ENCODE results near the gene KCNT2. TPM values are rescaled to one million over a fixed set of nuclear protein-coding genes. Genes with fewer than 3 reads are reported as not detected.

The KCNT2 gene
- total and polyA plus RNA-seq, 2 donors (not counting 3 experiments of a cell fraction or from before 2014, with no cell fraction given), result 0.46 to 1.6 TPM

DNA sequence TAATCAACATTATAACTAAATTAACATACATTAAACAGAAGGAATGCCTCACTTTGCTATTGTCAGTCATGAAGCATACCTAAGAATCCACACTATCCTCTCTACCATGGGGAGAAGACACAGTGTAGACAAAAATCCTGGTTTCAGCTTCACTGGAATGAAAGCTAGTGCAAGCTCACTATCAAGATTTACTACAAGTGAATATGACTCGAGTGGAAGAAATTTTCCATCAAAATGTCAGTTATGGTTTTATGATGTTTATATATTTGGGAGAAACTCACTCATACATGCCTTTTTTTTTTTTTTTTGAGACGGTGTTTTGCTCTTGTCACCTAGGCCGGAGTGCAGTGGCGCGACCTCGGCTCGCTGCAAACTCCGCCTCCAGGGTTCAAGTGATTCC lies 424.3 kb downstream of the KCNT2 start:
- no peaks in the 10 kb centered on the region for H3K9me3 ChIP-seq (replicated peaks; ENCODE audit: control insufficient read depth, insufficient read depth, low read length)
- H3K27ac ChIP-seq (ENCODE audit: insufficient read depth, low read depth, low read length), result no peak overlapping the region
- H3K79me2 ChIP-seq (ENCODE audit: control insufficient read depth, insufficient read depth, low read length), result no peaks in the 10 kb centered on the region
- dilution Hi-C loops (cut with MboI; ENCODE audit: extremely low pct_ligation_motif_present, low sequenced_read_pairs), result no loop called here
- H2AFZ ChIP-seq (ENCODE audit: low read depth, low read length), result no peak overlapping the region
- ChIA-PET POLR2A (no interaction called here), CTCF (no interaction called here)
- TF ChIP-seq, protein P1, sequence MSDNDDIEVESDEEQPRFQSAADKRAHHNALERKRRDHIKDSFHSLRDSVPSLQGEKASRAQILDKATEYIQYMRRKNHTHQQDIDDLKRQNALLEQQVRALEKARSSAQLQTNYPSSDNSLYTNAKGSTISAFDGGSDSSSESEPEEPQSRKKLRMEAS (IDR thresholded peaks at IDR 0.05; ENCODE audit: insufficient read depth, insufficient read length), result no peak
- TF ChIP-seq EZH2 (IDR thresholded peaks at IDR 0.05; ENCODE audit: borderline replicate concordance, low read depth, low read length, severe bottlenecking) (no peak), GATA2 (IDR thresholded peaks at IDR 0.05; ENCODE audit: insufficient read depth, insufficient read length, low read depth, low read length) (no peak), POLR2A (IDR thresholded peaks at IDR 0.05; ENCODE audit: low read depth, low read length) (no peak), JUN (IDR thresholded peaks at IDR 0.05; ENCODE audit: borderline replicate concordance, insufficient read depth, insufficient read length, low read depth) (no peak), MYC (IDR thresholded peaks at IDR 0.05; ENCODE audit: low read depth, low read length) (no peak), CTCF (IDR thresholded peaks at IDR 0.05; ENCODE audit: extremely low read depth in 1 of 2, insufficient read depth in 1 of 2, low read depth in 1 of 2, low read length in 2 of 2) (no peak), POLR2AphosphoS5 (IDR thresholded peaks at IDR 0.05; ENCODE audit: insufficient read depth, low read depth, low read length) (no peak), FOS (IDR thresholded peaks at IDR 0.05; ENCODE audit: borderline replicate concordance, insufficient read depth, low read length) (no peak)
- no peaks in the 10 kb centered on the region for H3K27me3 ChIP-seq (ENCODE audit: control insufficient read depth in 2 of 2, insufficient read depth in 2 of 2, low read length in 2 of 2)
- no peaks in the 10 kb centered on the region for H3K36me3 ChIP-seq (ENCODE audit: control insufficient read depth in 2 of 2, extremely low read depth in 1 of 2, insufficient read depth in 2 of 2, low read length in 2 of 2)
- no peaks in the 10 kb centered on the region for H3K9me1 ChIP-seq (replicated peaks; ENCODE audit: control insufficient read depth, extremely low read depth, insufficient read depth, low read length)
- FAIRE-seq, result no peak
- no peak for DNase-seq (ENCODE audit: low read depth, low spot score)
- H3K4me1 ChIP-seq (ENCODE audit: control insufficient read depth, extremely low read depth, insufficient read depth, low read length), result peaks cover 15% of the 10 kb centered on the region
- BruUV-seq (replicated peaks), result no TSS peak
- H3K4me2 ChIP-seq (ENCODE audit: insufficient read depth, low read length), result no peak overlapping the region
- H3K9ac ChIP-seq (replicated peaks; ENCODE audit: extremely low read depth, insufficient read depth, low read length), result no peak overlapping the region
- intact Hi-C loops (cut with micrococcal nuclease), result no loop called here
- H3K4me3 ChIP-seq (replicated peaks in 1 of 3; ENCODE audit: insufficient read depth in 1 of 3, low read depth in 1 of 3, low read length in 3 of 3), result no peak overlapping the region
- H4K20me1 ChIP-seq (replicated peaks; ENCODE audit: control insufficient read depth, extremely low read depth, insufficient read depth, low read length), result no peaks in the 10 kb centered on the region
